ENCODE measurements around the gene TFDP2. TPM values are rescaled to one million over a fixed set of nuclear protein-coding genes. Genes with fewer than 3 reads are reported as not detected.

Gene TFDP2
- total and polyA plus RNA-seq, 2 of the 8 experiments (the other 6 are each of a cell fraction or from before 2014, with no cell fraction given) = 41.1 to 119 TPM

- CTCF ChIA-PET (ENCODE audit: partially characterized antibody) = interaction anchor here (0.7 to 3.4 kb wide), 9 partner anchors 8 to 182 kb away, joined by 3 to 20 read pairs (median 3); no protein-coding TSS in a partner anchor
- Histone ChIP-seq H3K36me3 (ENCODE audit: control insufficient read depth in 2 of 4, insufficient read depth in 4 of 4, low read length in 3 of 4) (peaks cover 0 to 60% (median 31%) of the 10 kb centered on the region in 4 experiments; a peak in 6 of 8 replicates), H3K4me1 (replicated peaks in 1 of 4; ENCODE audit: control insufficient read depth in 3 of 4, insufficient read depth in 4 of 4, low read length in 3 of 4) (no peaks in the 10 kb centered on the region), H4K91ac (replicated peaks; ENCODE audit: insufficient read length, low read length) (no peak overlapping the region), H3K4ac (replicated peaks; ENCODE audit: insufficient read length, low read depth, low read length) (no peak overlapping the region), H3K23me2 (ENCODE audit: low read depth, low read length) (no peaks in the 10 kb centered on the region), H2AFZ (ENCODE audit: low read length) (no peak overlapping the region), H4K5ac (ENCODE audit: insufficient read length, low read depth, low read length) (no peak overlapping the region), H2BK15ac (ENCODE audit: low read length) (no peak overlapping the region), H2BK120ac (replicated peaks; ENCODE audit: low read depth, low read length) (no peak overlapping the region), H3K4me2 (ENCODE audit: insufficient read depth in 1 of 2, low read depth in 2 of 2, low read length in 2 of 2) (no peak overlapping the region), H3K4me3 (ENCODE audit: extremely low read depth in 1 of 4, insufficient read depth in 2 of 4, low read depth in 3 of 4, low read length in 4 of 4) (no peak overlapping the region), H2BK12ac (ENCODE audit: low read depth, low read length) (no peak overlapping the region), H3K27ac (ENCODE audit: low read depth, low read length) (no peak overlapping the region), H3K14ac (ENCODE audit: insufficient read length) (no peak overlapping the region), H2BK5ac (ENCODE audit: low read depth, low read length) (no peak overlapping the region), H3K9ac (replicated peaks in 1 of 4; ENCODE audit: extremely low read depth in 1 of 4, low read depth in 3 of 4, low read length in 3 of 4) (no peak overlapping the region), H4K20me1 (replicated peaks in 1 of 2; ENCODE audit: control insufficient read depth in 1 of 2, insufficient read depth in 2 of 2, low read length in 2 of 2) (no peaks in the 10 kb centered on the region), H2BK20ac (ENCODE audit: low read length) (no peak overlapping the region), H2AK5ac (ENCODE audit: low read depth, low read length) (no peak overlapping the region), H3K79me1 (ENCODE audit: low read depth, low read length) (no peaks in the 10 kb centered on the region), H3K27me3 (replicated peaks in 1 of 4; ENCODE audit: control insufficient read depth in 3 of 4, extremely low read depth in 1 of 4, insufficient read depth in 3 of 4, low read length in 3 of 4) (no peaks in the 10 kb centered on the region), H3K79me2 (ENCODE audit: control insufficient read depth in 1 of 2, insufficient read depth in 2 of 2, low read length in 2 of 2) (no peaks in the 10 kb centered on the region; a peak in 1 of 4 replicates), H3K23ac (ENCODE audit: insufficient read length) (no peak overlapping the region), H3K56ac (replicated peaks; ENCODE audit: insufficient read length, low read depth, low read length) (no peak overlapping the region), H4K8ac (ENCODE audit: extremely low read depth, insufficient read depth, low read length) (no peak overlapping the region), H3K18ac (ENCODE audit: extremely low read depth, low read length) (no peak overlapping the region), H3K9me3 (ENCODE audit: insufficient read depth in 2 of 2, low read depth in 1 of 2, low read length in 1 of 2) (no peaks in the 10 kb centered on the region)
- 88% methylated on average over 5 of the region's 5 CpGs; no CpG with 5 or more reads in 1 of the 2 experiments for WGBS, 2 experiments (ENCODE audit: extremely low coverage in 1 of 2, insufficient coverage in 1 of 2, insufficient read length in 1 of 2, insufficient replicate concordance in 2 of 2, low coverage in 1 of 2, low lambda C conversion rate in 2 of 2, missing lambda C conversion rate in 1 of 2)
- DNase-seq (ENCODE audit: low read depth in 1 of 2, low spot score in 2 of 2) (no peak), FAIRE-seq (no peak)
- POLR2A ChIA-PET (ENCODE audit: partially characterized antibody) = no interaction called here
- no peak for TF ChIP-seq ATF3 (IDR thresholded peaks at IDR 0.05; ENCODE audit: insufficient read depth, low read depth, low read length)
- no peak for TF ChIP-seq EP300 (IDR thresholded peaks at IDR 0.05; ENCODE audit: borderline replicate concordance in 1 of 2, low read depth in 2 of 2, low read length in 2 of 2)
- TF ChIP-seq ASH2L (IDR thresholded peaks at IDR 0.05; ENCODE audit: low read length) = no peak
- no peak for TF ChIP-seq CBX5 (IDR thresholded peaks at IDR 0.05; ENCODE audit: low read depth, low read length)
- no peak for TF ChIP-seq SP4 (IDR thresholded peaks at IDR 0.05; ENCODE audit: low read length)
- no peak for TF ChIP-seq CHD1 (IDR thresholded peaks at IDR 0.05; ENCODE audit: low read depth, low read length)
- no peak for TF ChIP-seq BACH1 (IDR thresholded peaks at IDR 0.05; ENCODE audit: low read length)
- TF ChIP-seq E2F6 (IDR thresholded peaks at IDR 0.05) = no peak
- TF ChIP-seq YY1 (IDR thresholded peaks at IDR 0.05; ENCODE audit: low read depth, low read length) = no peak
- TF ChIP-seq POU5F1 (IDR thresholded peaks at IDR 0.05; ENCODE audit: low read depth, low read length) = no peak
Observed at GRCh38 chr3:141915016-141915415, 234.3 kb downstream of the TFDP2 start.

Measured in H1 (cell line).